GM18861 (cell line): ENCODE measurements around the gene ECHDC1.
"Not testable (repeated sequence)": the region's sequence is repeated elsewhere in the genome, so short reads cannot be mapped to it uniquely, and the experiment has no call there.

Experiments used
- ATAC-seq: cut with Tn5 transposase; IDR thresholded peaks from one replicate; pipeline ENCODE4 v1.9.1; 2021; ENCODE audit not compliant: unreplicated experiment

The ECHDC1 gene, protein sequence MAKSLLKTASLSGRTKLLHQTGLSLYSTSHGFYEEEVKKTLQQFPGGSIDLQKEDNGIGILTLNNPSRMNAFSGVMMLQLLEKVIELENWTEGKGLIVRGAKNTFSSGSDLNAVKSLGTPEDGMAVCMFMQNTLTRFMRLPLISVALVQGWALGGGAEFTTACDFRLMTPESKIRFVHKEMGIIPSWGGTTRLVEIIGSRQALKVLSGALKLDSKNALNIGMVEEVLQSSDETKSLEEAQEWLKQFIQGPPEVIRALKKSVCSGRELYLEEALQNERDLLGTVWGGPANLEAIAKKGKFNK

GRCh38 chr6:127342946-127343808, at the start of gene ECHDC1:
Gene ECHDC1, minus strand, starts transcription at chr6:127343609. Its CDS starts 12,581 bp downstream, at chr6:127331028.
- peak; percentile 55 for ATAC-seq

DNA sequence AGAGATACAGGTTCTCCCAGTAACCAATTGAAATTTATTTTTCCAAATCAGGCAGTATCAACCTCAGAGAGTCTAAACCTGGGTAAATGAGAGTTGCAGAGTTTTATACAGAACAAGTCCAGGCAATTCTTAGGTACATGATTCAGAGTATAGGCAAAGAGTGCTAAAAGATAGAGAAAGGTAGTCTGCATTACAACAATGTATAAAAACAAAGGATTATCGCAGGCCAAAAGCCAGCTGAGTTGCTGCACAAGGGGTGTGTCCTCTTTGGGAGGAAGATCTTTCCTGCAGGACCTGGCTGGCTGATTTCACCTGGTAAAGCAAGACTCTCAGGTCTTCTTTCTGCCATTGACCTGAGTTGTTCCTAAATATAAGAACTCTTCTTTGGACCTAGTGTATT, 48.9 kb upstream of the ECHDC1 start:
- ATAC-seq, result no peak

- ATAC-seq, result no peak
Observed at GRCh38 chr6:127391094-127391953, 47.9 kb upstream of the ECHDC1 start.

- ATAC-seq, result no peak
Observed at GRCh38 chr6:127389706-127390105, 46.3 kb upstream of the ECHDC1 start.

- ATAC-seq, result no peak
Observed at GRCh38 chr6:127385668-127386430, 42.4 kb upstream of the ECHDC1 start.

GRCh38 chr6:127384848-127385247, 41.4 kb upstream of the ECHDC1 start:
- ATAC-seq, result not testable (repeated sequence)

DNA sequence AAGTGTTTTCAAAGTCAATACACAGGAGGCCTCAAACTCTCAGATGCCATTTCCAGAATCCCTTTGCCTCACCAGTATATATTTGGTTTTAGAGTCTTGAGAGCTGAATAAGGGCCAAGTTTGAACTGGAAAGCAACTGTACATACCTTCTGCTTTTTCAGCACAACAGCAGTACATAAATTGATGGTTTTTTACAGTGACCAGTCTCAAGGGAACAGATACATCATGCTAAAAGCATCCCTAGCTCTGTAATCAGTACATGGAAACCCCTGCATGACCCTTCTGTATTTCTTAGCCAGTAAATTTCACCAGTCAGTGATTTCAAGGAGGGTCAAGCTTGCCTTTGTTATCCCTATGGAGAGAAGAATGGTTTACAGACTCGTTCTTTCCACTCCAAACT, 40.6 kb upstream of the ECHDC1 start:
- ATAC-seq, result no peak

DNA sequence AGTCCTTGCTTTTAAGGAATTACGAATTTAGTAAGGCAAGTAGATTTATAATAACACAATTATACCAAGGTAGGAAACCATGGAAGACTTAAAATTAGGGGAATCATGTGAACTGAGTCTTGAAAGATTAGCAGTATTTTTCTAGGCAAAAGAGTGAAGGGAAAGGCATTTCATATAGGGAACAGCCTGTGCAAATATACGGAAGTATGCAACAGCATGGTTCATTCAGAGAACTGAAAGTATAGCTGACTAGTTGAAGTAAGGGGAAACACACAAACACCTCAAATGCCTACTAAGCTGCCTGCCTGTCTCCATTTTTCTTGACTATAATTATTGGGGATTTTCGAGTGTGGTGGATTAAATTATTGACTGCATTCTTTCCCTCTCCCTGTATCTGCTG, 39.0 kb upstream of the ECHDC1 start:
- ATAC-seq, result no peak

GRCh38 chr6:127381384-127381783, 38.0 kb upstream of the ECHDC1 start:
- no peak for ATAC-seq

- ATAC-seq, result no peak
Observed at GRCh38 chr6:127376685-127377084, 33.3 kb upstream of the ECHDC1 start.

GRCh38 chr6:127367023-127367375, 23.6 kb upstream of the ECHDC1 start:
- no peak for ATAC-seq

GRCh38 chr6:127366282-127367022, 23.0 kb upstream of the ECHDC1 start:
- ATAC-seq, result no peak

DNA sequence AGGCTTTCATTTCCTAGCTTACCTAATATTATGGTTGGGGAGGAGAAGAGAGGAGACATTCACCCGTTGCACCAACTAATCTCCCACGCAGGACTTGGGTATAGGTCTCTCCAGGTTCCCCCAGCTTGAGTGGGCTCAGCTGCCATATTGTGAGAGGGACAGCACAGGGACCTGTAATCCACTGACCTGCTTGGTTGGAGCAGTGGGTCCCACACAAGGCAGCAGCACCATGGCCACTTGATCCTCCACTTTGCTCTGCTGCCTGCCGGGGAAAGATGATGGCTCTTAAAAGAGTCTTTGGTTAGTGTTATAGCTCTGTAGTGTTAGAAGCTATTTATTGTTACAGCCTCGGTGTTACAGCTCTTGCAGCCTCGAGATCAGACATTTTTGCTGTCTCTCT, 22.5 kb upstream of the ECHDC1 start:
- ATAC-seq, result no peak

DNA sequence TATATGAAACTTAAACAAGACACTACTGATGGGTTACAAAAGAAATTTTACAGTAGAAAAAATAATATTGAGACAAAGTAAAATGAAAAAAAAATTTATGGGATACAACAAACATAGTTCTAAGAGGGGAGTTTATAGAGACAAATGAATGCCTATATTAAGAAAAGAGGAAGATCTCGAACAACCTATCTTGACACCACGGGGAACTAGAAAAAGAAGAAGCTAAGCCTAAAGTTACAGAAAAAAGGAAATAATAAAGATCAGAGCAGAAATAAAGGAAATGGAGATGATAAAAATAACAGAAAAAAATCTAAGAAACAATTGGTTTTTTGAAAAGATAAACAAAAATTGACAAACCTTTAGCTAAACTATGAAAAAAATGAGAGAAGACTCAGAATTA, 9.1 kb upstream of the ECHDC1 start:
- ATAC-seq, result no peak

- no peak for ATAC-seq
Observed at GRCh38 chr6:127349980-127350379, 6.6 kb upstream of the ECHDC1 start.

GRCh38 chr6:127348028-127348661, 4.7 kb upstream of the ECHDC1 start:
- ATAC-seq, result no peak

DNA sequence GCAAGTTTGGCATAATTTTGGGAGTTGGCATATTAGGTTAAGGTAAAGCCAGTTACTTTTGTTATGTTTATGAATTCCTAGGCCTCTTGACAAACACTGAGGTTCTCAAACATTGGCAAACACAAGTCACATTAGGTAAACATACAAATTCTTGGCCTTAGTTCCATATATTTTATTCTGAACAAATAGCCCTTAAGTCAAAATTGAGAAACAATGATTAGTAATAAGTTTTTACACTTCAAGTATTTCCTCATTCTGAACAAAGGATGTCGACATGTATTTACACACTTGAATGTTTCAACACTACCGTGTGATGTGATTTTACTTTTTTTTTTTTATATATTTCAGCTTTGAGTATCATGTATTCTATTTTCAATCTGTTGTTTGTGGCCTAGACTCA, 3.8 kb upstream of the ECHDC1 start:
- no peak for ATAC-seq

DNA sequence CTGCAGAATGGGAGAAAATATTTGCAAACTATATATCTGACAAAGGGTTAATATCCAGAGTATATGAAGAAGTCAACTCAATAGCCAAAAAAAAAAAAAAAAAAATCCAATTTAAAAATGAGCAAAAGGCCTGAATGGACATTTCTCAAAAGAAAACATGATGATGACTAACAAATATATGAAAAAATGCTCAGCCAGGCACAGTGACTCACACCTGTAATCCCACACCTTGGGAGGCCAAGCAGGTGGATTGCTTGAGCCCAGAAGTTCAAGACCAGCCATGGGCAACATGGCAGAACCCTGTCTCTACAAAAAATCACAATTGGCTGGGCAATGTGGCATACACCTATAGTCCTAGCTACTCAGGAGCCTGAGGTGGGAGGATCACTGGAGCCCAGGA, 2.1 kb upstream of the ECHDC1 start:
- ATAC-seq, result no peak

- ATAC-seq, result no peak
Observed at GRCh38 chr6:127343809-127344659, 625 bp upstream of the ECHDC1 start.
